MM.1S (cell line): Measurements from ENCODE around the gene ARMH2.

Source experiments
- DNase-seq: peaks from one replicate; pipeline ENCODE4 v3.0.0-alpha.2; 2015
- H2AFZ ChIP-seq: fragments of 300-600 bp; sonication (generic); 2 replicates; pipeline ENCODE4 v1.6.0; 2016; ENCODE audit warnings: antibody characterized with exemption, low read length
- H3F3A ChIP-seq: fragments of 300-600 bp; sonication (generic); 2 replicates; pipeline ENCODE4 v1.6.1; 2016; ENCODE audit warnings: mild to moderate bottlenecking, antibody characterized with exemption, low read length, moderate library complexity, mixed read lengths; ENCODE audit not compliant: insufficient read depth
- H3K27ac ChIP-seq: fragments of 300-600 bp; sonication (generic); 2 replicates; pipeline ENCODE4 v1.5.1; 2016; ENCODE audit warnings: mild to moderate bottlenecking, low read length
- H3K27me3 ChIP-seq: fragments of 300-600 bp; sonication (generic); replicated peaks from 2 replicates; pipeline ENCODE4 v1.6.0; 2016; ENCODE audit warnings: low read length; ENCODE audit not compliant: insufficient read depth
- H3K36me3 ChIP-seq: fragments of 300-600 bp; sonication (generic); replicated peaks from 2 replicates; pipeline ENCODE4 v1.6.1; 2016; ENCODE audit warnings: mild to moderate bottlenecking, low read length, mixed read lengths; ENCODE audit not compliant: insufficient read depth
- H3K4me1 ChIP-seq: fragments of 300-600 bp; sonication (generic); 2 replicates; pipeline ENCODE4 v1.6.1; 2016; ENCODE audit warnings: low read length, mixed read lengths
- H3K4me2 ChIP-seq: fragments of 300-600 bp; sonication (generic); 2 replicates; pipeline ENCODE4 v1.6.0; 2016; ENCODE audit warnings: low read depth, low read length
- H3K4me3 ChIP-seq: fragments of 300-600 bp; sonication (generic); 2 replicates; pipeline ENCODE4 v1.5.1; 2016; ENCODE audit warnings: low read length, mixed read lengths
- H3K79me2 ChIP-seq: fragments of 300-600 bp; sonication (generic); 2 replicates; pipeline ENCODE4 v1.6.1; 2016; ENCODE audit warnings: mixed run types, low read length, mixed read lengths
- H3K9ac ChIP-seq: fragments of 300-600 bp; sonication (generic); 2 replicates; pipeline ENCODE4 v1.6.1; 2016; ENCODE audit warnings: low read length, mixed read lengths
- H3K9me2 ChIP-seq: fragments of 300-600 bp; sonication (generic); replicated peaks from 2 replicates; pipeline ENCODE4 v1.6.1; 2016; ENCODE audit warnings: mild to moderate bottlenecking, low read length, mixed read lengths; ENCODE audit not compliant: insufficient read depth
- H3K9me3 ChIP-seq: fragments of 300-600 bp; sonication (generic); replicated peaks from 2 replicates; pipeline ENCODE4 v1.6.1; 2016; ENCODE audit warnings: mild to moderate bottlenecking, low read length, mixed read lengths; ENCODE audit not compliant: insufficient read depth
- H4K20me1 ChIP-seq: fragments of 300-600 bp; sonication (generic); 2 replicates; pipeline ENCODE4 v1.6.1; 2016; ENCODE audit warnings: mild to moderate bottlenecking, low read length, moderate library complexity, mixed read lengths; ENCODE audit not compliant: insufficient read depth
- CTCF ChIP-seq: fragments of 300-600 bp; sonication (generic); IDR thresholded peaks from 2 replicates; pipeline ENCODE4 v1.5.1; 2016; ENCODE audit warnings: antibody characterized with exemption, low read length, mixed read lengths
- EZH2 ChIP-seq: fragments of 300-600 bp; sonication (generic); optimal IDR thresholded peaks from 2 replicates; pipeline ENCODE3; 2017; ENCODE audit warnings: low read depth, mild to moderate bottlenecking, antibody characterized with exemption, low read length, mixed read lengths
- EZH2phosphoT487 ChIP-seq: fragments of 300-600 bp; sonication (generic); IDR thresholded peaks from 2 replicates; pipeline ENCODE4 v1.6.1; 2018; ENCODE audit warnings: antibody characterized with exemption, low read length

The ARMH2 gene

DNA sequence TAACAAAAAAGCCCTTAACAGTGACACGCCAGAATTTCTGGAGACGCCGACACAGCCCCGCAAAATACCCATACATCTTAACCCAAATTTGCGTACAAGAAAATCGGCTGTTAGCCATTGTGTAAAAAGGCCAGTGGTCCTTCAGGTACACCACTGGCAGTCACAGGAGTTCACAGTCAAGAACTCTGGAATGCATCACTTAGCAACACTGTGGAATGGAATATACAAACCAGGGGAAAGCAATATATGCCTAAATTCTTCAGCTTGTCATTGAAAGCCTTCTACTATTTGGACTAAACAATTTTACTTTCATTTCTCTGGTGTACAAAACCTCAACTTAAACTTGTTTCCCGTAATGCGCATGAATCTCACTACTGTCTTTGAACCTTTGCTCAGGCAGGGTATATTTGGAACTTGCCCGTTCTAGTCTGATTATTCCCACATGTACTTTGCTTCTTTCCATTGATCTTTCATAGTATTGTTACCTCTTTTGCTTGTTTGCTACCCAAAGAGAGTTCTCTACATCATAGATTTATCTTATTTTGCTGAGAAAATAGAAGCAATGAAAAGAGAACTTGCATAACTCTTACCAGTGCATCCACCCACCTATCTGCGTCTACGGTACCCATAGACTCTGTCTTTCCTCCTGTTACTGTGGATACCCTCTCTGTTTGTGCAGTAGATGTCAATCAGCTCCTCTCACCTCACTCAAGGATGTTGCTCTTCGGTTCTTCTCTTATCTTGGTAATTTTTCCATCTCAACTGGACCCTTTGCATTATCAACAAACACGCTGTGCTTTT lies at the start of gene ARMH2:
ARMH2 (minus strand) TSS at position 178 of the 801 bp plus-strand sequence; CDS start at position 118, 60 bp downstream.
- Histone ChIP-seq H3K9me2 (no peaks in the 10 kb centered on the region), H3K9ac (no peak within 1 kb of the TSS), H3K79me2 (no peaks in the 10 kb centered on the region), H2AFZ (no peak within 1 kb of the TSS), H3K4me1 (no peaks in the 10 kb centered on the region), H3F3A (no peaks in the 10 kb centered on the region), H3K27me3 (no peaks in the 10 kb centered on the region), H4K20me1 (no peaks in the 10 kb centered on the region), H3K36me3 (no peaks in the 10 kb centered on the region), H3K27ac (no peak within 1 kb of the TSS), H3K9me3 (no peaks in the 10 kb centered on the region), H3K4me2 (no peak within 1 kb of the TSS), H3K4me3 (no peak within 1 kb of the TSS)
- no peak for DNase-seq
- TF ChIP-seq EZH2phosphoT487 = no peak
- no peak for TF ChIP-seq CTCF
- no peak for TF ChIP-seq EZH2

DNA sequence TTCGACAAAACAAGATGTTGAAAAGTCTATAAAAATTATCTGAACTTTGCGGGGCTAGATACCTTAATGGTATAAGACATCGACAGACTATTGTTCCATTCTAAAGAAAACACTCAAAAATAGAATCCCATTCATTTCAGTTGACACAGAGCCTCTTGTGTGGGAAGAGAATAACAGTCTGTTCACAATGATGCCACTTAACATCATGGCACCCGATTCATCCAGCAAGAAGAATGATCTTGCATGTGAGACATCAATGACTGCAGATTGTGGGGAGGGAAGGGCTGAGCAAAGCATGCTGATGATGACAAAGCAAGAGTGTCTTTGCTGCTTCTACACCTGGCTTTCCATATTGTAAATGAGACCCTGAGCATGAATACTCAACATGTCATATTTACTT lies 49.7 kb upstream of the ARMH2 start:
- Histone ChIP-seq H3K27ac (no peak overlapping the region), H3K4me1 (no peaks in the 10 kb centered on the region), H3K4me2 (no peak overlapping the region), H3K9me2 (no peaks in the 10 kb centered on the region), H3K9me3 (no peaks in the 10 kb centered on the region), H3K9ac (no peak overlapping the region), H3K36me3 (no peaks in the 10 kb centered on the region), H3K79me2 (no peaks in the 10 kb centered on the region), H2AFZ (no peak overlapping the region), H3K27me3 (no peaks in the 10 kb centered on the region), H4K20me1 (no peaks in the 10 kb centered on the region), H3K4me3 (no peak overlapping the region), H3F3A (no peaks in the 10 kb centered on the region)
- no peak for DNase-seq
- TF ChIP-seq EZH2phosphoT487 (no peak), CTCF (no peak), EZH2 (no peak)

GRCh38 chr6:24847402-24847801 lies 48.7 kb upstream of the ARMH2 start:
- no peaks in the 10 kb centered on the region for H3K9me2 ChIP-seq
- H2AFZ ChIP-seq = no peak overlapping the region
- no peaks in the 10 kb centered on the region for H4K20me1 ChIP-seq
- H3K36me3 ChIP-seq = no peaks in the 10 kb centered on the region
- H3K79me2 ChIP-seq = no peaks in the 10 kb centered on the region
- H3F3A ChIP-seq = no peaks in the 10 kb centered on the region
- no peak overlapping the region for H3K4me2 ChIP-seq
- no peak overlapping the region for H3K27ac ChIP-seq
- no peaks in the 10 kb centered on the region for H3K4me1 ChIP-seq
- DNase-seq = no peak
- no peaks in the 10 kb centered on the region for H3K9me3 ChIP-seq
- no peaks in the 10 kb centered on the region for H3K27me3 ChIP-seq
- no peak overlapping the region for H3K4me3 ChIP-seq
- no peak for TF ChIP-seq EZH2phosphoT487
- TF ChIP-seq EZH2 = no peak
- no peak for TF ChIP-seq CTCF
- H3K9ac ChIP-seq = no peak overlapping the region
